Measurements from ENCODE around the gene LRRC34.

DNA sequence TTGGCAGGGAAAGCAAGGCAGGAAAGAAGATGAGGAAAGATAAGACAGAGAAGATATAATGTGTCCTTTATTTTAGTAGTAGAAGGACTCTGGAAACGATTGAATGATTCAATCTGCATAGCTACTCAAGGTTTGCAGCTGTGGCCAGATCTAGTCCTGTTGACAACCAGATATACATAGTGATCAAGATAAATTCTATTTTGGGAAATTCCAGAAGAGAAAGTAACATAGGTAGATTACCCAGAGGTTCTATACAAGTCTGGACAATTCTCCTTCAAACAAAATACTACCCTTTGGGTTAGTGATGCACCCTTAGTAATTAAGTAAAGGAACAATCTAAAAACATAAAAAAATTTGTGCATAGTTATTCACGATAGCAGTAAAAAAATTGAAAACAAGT, 57.2 kb downstream of the LRRC34 start:
- TF ChIP-seq EZH2 (IDR thresholded peaks at IDR 0.05) (no peak), POLR2AphosphoS5 (IDR thresholded peaks at IDR 0.05; ENCODE audit: borderline replicate concordance, low read depth, low read length) (no peak), FOXP2 (optimal IDR thresholded peaks at IDR 0.05; ENCODE audit: control extremely low read depth, extremely low read length, insufficient read depth) (no peak)
